Measurements from ENCODE around the gene CDH23. TPM values are rescaled to one million over a fixed set of nuclear protein-coding genes. Genes with fewer than 3 reads are reported as not detected.

Gene CDH23
- total and polyA plus RNA-seq, 10 of the 15 experiments (the other 5 are each of a cell fraction or from before 2014, with no cell fraction given) = 0.09 to 0.40 (median 0.15) TPM; not detected in 1

- TF ChIP-seq USF1 (IDR thresholded peaks at IDR 0.05; ENCODE audit: borderline replicate concordance, extremely low read length, insufficient read depth, low read depth, low read length) (no peak), ZBED1 (IDR thresholded peaks at IDR 0.05; ENCODE audit: borderline replicate concordance) (no peak), NFIC (IDR thresholded peaks at IDR 0.05; ENCODE audit: low read depth, low read length) (no peak), CHD1 (IDR thresholded peaks at IDR 0.05; ENCODE audit: low read depth, low read length) (no peak), NFYA (IDR thresholded peaks at IDR 0.05; ENCODE audit: borderline replicate concordance, low read depth, low read length) (no peak)
Measured at GRCh38 chr10:71641449-71641848, 244.7 kb downstream of the CDH23 start (continued).

- ChIA-PET POLR2A (interaction anchor here (0.6 to 0.7 kb wide), 3 partner anchors 281 to 1526 kb away, joined by 3 to 6 read pairs (median 3); no protein-coding TSS in a partner anchor), RAD21 (ENCODE audit: unreplicated experiment) (interaction anchor here (3.4 kb wide), 1 partner anchor 53 kb away, joined by 31 read pairs; no protein-coding TSS in a partner anchor), SMC1A (ENCODE audit: uncharacterized antibody, unreplicated experiment) (interaction anchor here (1.0 kb wide), 1 partner anchor 56 kb away, joined by 4 read pairs; no protein-coding TSS in a partner anchor), CTCF (interaction anchor here (4.7 kb wide), 1 partner anchor 55 kb away, joined by 35 read pairs; no protein-coding TSS in a partner anchor)
- 26% methylated on average over 5 of the region's 5 CpGs for WGBS (ENCODE audit: insufficient coverage, insufficient replicate concordance, low lambda C conversion rate, missing lambda C conversion rate)
- Histone ChIP-seq H3K4me1 (ENCODE audit: control insufficient read depth, insufficient read depth, low read length) (peaks cover 23% of the 10 kb centered on the region), H3K79me2 (ENCODE audit: control insufficient read depth, insufficient read depth, low read length) (no peaks in the 10 kb centered on the region), H3K4me2 (ENCODE audit: control insufficient read depth, insufficient read depth) (no peak overlapping the region), H3K36me3 (ENCODE audit: control insufficient read depth in 2 of 2, insufficient read depth in 2 of 2, low read length in 1 of 2) (no peaks in the 10 kb centered on the region), H3K4me3 (no peak overlapping the region), H3K9me3 (replicated peaks; ENCODE audit: control insufficient read depth, insufficient read depth, low read length) (no peaks in the 10 kb centered on the region), H3K9ac (ENCODE audit: control insufficient read depth, insufficient read depth, low read length) (no peak overlapping the region), H3K27ac (ENCODE audit: control insufficient read depth, insufficient read depth) (no peak overlapping the region), H4K20me1 (ENCODE audit: control insufficient read depth, insufficient read depth) (no peaks in the 10 kb centered on the region), H3K27me3 (replicated peaks in 1 of 2; ENCODE audit: control insufficient read depth in 2 of 2, insufficient read depth in 2 of 2, low read length in 1 of 2) (no peaks in the 10 kb centered on the region), H2AFZ (ENCODE audit: control insufficient read depth, low read depth, low read length) (no peak overlapping the region)
- in situ Hi-C loops (cut with MboI) = no loop called here
- FAIRE-seq (no peak), ATAC-seq (no peak), DNase-seq (ENCODE audit: low read depth, low spot score) (no peak)
- intact Hi-C loops (cut with micrococcal nuclease; ENCODE audit: unreplicated experiment) = loop anchor here (5.0 kb wide), 1 partner anchor 55 kb away; no protein-coding TSS in a partner anchor
- no TSS peak for BruUV-seq (replicated peaks)
- TF ChIP-seq WRNIP1 (IDR thresholded peaks at IDR 0.05; ENCODE audit: borderline replicate concordance, low read depth, low read length) (no peak), CREB1 (IDR thresholded peaks at IDR 0.05; ENCODE audit: low read depth) (no peak), MAX (IDR thresholded peaks at IDR 0.05; ENCODE audit: low read depth, low read length) (no peak), SIN3A (IDR thresholded peaks at IDR 0.05; ENCODE audit: low read depth, low read length) (no peak), PAX8 (IDR thresholded peaks at IDR 0.05) (no peak), EED (IDR thresholded peaks at IDR 0.05; ENCODE audit: low read depth) (no peak), SMC3 (IDR thresholded peaks at IDR 0.05; ENCODE audit: borderline replicate concordance, low read length) (no peak), ZBTB4 (CRISPR knock-in tag; IDR thresholded peaks at IDR 0.05) (no peak), NKRF (conservative IDR thresholded peaks at IDR 0.05) (no peak)
Measured at GRCh38 chr10:71641986-71642385, 245.3 kb downstream of the CDH23 start.

Data from GM12878 (cell line).